ENCODE results near the gene ISY1.

ISY1 gene

DNA sequence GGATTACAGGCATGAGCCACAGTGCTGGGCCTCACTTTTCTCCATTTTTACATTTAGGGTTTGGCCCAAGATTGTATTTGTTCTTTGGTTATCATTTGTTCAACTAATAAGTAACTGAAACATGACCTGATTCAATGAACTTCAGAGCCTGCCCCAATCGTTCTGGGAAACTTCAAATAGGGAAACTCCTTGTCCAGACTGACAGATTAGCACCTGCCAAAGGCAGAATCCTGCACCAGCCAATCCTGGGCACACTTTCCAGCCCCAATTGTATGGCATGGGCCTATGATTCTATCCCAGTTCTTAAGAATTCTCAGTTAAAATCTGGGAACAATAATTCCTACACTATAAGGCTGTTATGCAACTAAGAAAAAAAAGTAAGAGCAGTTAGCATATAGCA lies 21.0 kb downstream of the ISY1 start:
- TF ChIP-seq SIN3A (IDR thresholded peaks at IDR 0.05; ENCODE audit: borderline replicate concordance, insufficient read depth, low read length), result no peak
- TF ChIP-seq FOXP2 (optimal IDR thresholded peaks at IDR 0.05; ENCODE audit: borderline replicate concordance, extremely low read depth, extremely low read length, insufficient read depth), result no peak
- TF ChIP-seq, protein P1, sequence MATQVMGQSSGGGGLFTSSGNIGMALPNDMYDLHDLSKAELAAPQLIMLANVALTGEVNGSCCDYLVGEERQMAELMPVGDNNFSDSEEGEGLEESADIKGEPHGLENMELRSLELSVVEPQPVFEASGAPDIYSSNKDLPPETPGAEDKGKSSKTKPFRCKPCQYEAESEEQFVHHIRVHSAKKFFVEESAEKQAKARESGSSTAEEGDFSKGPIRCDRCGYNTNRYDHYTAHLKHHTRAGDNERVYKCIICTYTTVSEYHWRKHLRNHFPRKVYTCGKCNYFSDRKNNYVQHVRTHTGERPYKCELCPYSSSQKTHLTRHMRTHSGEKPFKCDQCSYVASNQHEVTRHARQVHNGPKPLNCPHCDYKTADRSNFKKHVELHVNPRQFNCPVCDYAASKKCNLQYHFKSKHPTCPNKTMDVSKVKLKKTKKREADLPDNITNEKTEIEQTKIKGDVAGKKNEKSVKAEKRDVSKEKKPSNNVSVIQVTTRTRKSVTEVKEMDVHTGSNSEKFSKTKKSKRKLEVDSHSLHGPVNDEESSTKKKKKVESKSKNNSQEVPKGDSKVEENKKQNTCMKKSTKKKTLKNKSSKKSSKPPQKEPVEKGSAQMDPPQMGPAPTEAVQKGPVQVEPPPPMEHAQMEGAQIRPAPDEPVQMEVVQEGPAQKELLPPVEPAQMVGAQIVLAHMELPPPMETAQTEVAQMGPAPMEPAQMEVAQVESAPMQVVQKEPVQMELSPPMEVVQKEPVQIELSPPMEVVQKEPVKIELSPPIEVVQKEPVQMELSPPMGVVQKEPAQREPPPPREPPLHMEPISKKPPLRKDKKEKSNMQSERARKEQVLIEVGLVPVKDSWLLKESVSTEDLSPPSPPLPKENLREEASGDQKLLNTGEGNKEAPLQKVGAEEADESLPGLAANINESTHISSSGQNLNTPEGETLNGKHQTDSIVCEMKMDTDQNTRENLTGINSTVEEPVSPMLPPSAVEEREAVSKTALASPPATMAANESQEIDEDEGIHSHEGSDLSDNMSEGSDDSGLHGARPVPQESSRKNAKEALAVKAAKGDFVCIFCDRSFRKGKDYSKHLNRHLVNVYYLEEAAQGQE (IDR thresholded peaks at IDR 0.05; ENCODE audit: insufficient read depth in 1 of 2, low read depth in 2 of 2, low read length in 2 of 2), result no peak

DNA sequence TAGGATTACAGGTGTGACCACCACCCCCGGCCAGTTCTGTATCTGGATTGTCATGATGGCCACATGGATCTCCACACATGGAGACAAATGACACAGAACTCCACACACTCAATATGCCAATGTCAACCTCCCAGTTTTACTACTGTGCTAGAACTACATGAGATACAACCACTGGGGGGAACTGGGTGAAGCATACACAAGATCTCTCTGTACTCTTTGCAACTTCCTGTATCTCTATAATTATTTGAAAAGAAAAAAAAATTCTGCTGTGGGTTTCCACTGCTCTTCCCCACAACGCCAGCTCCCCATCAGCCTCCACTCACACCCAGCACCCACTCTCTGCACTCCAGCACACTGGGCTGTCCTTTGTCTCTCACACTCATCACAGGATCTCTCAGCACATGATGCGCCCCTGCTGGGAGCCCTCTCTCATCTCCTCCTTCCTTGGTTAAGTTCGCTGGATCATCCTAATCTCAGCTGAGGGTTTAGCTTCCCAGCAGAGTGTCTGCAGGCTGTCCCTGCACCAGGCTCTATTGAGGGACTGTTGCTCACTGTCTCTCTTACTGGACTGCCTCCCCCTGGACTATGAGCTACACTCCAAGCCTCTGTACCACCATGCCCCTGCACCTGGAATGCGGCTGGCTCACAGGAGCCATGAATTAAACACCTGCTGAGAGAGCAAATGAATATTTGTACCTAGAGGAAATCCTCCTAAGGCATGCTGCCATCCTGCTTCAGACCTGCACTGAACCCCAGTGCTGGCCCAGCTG lies 28.6 kb downstream of the ISY1 start:
- TF ChIP-seq TAF1 (IDR thresholded peaks at IDR 0.05; ENCODE audit: borderline replicate concordance, insufficient read depth, low read length) (no peak), SIN3A (IDR thresholded peaks at IDR 0.05; ENCODE audit: borderline replicate concordance, insufficient read depth, low read length) (no peak), POLR2AphosphoS5 (IDR thresholded peaks at IDR 0.05; ENCODE audit: low read depth, low read length) (no peak), FOXP2 (optimal IDR thresholded peaks at IDR 0.05; ENCODE audit: borderline replicate concordance, extremely low read depth, extremely low read length, insufficient read depth) (no peak)
- TF ChIP-seq, protein P1 (IDR thresholded peaks at IDR 0.05; ENCODE audit: insufficient read depth in 1 of 2, low read depth in 2 of 2, low read length in 2 of 2), result no peak

DNA sequence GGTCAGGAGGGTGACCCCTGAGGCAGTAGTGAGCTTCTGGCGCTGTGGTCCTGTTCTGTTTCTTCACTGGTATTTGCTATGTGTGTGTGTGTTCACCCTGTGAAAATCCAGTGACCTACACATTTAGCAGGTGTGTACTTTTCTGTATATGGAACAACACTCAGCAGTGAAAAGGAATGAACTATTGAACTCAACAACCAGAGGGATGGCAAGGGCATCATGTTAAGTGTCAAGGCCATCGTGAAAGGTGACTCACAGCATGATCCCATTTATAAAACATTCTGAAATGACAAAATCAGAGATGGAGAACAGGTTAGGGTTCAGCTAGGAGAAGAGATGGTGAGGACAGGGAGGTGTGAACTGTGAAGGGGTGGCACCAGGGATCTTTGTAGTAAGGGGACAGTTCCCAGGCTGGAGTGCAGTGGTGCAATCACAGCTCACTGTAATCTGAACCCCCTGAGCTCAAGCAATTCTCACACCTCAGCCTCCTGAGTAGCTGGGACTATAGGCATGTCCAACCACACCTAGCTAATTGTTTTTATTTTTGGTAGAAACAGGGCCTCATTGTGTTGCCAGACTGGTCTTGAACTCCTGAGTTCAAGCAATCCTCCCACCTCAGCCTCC lies 29.3 kb downstream of the ISY1 start:
- TF ChIP-seq SIN3A (IDR thresholded peaks at IDR 0.05; ENCODE audit: borderline replicate concordance, insufficient read depth, low read length), result no peak
- TF ChIP-seq POLR2AphosphoS5 (IDR thresholded peaks at IDR 0.05; ENCODE audit: low read depth, low read length), result no peak
- TF ChIP-seq FOXP2 (optimal IDR thresholded peaks at IDR 0.05; ENCODE audit: borderline replicate concordance, extremely low read depth, extremely low read length, insufficient read depth), result no peak
- TF ChIP-seq TAF1 (IDR thresholded peaks at IDR 0.05; ENCODE audit: borderline replicate concordance, insufficient read depth, low read length), result no peak
- TF ChIP-seq, protein P1 (IDR thresholded peaks at IDR 0.05; ENCODE audit: insufficient read depth in 1 of 2, low read depth in 2 of 2, low read length in 2 of 2), result no peak

DNA sequence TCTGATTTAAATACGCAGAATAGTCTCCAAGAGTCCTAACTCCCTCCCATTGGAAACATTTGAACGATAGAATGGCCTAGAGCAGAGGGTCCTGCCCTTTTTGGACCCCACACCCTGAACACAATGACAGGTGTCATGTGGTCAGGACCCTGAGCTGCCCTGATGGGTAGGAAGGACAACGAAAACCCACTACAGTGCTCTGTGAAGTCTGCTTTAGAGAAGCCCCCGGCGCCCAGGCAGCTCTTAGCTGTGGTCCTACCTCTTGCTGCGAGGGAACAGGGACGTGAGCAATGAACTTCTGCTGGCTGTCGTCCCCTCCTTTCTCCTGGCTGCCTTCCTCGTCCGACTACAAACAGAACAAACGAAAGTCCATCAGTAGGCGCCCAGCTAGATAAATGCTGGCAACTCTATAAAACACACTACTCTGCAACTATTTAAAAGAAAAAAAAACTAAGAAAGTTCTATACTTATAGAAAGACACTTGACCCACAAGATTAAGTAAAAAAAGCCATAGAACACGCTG lies 30.5 kb downstream of the ISY1 start:
- TF ChIP-seq SIN3A (IDR thresholded peaks at IDR 0.05; ENCODE audit: borderline replicate concordance, insufficient read depth, low read length), result no peak
- TF ChIP-seq FOXP2 (optimal IDR thresholded peaks at IDR 0.05; ENCODE audit: borderline replicate concordance, extremely low read depth, extremely low read length, insufficient read depth), result no peak
- TF ChIP-seq, protein P1 (IDR thresholded peaks at IDR 0.05; ENCODE audit: insufficient read depth in 1 of 2, low read depth in 2 of 2, low read length in 2 of 2), result no peak
- no peak for TF ChIP-seq TAF1 (IDR thresholded peaks at IDR 0.05; ENCODE audit: borderline replicate concordance, insufficient read depth, low read length)
- no peak for TF ChIP-seq POLR2AphosphoS5 (IDR thresholded peaks at IDR 0.05; ENCODE audit: low read depth, low read length)
